ENCODE data around the gene THEMIS.
"Not testable (repeated sequence)": the region's sequence is repeated elsewhere in the genome, so short reads cannot be mapped to it uniquely, and the experiment has no call there.

The THEMIS gene

DNA sequence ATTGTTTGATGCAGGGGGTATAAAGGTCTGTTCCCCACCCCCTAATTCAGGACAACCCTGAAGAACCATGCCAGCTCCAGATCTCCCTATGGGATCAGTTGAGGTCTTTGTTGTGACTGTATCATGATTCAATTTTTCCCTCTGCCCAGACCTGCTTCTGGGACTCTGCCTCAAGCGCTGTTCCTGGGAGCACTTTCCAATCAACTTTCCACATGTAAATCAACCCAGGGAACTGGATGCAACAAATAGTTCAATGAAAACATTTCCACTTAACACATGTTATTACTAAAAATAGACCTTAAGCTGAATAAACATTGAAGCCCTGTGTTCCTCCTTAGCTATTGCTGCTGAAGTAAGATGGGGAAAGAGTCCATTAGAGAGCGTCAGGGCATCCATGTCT, 184.4 kb downstream of the THEMIS start:
- DNase-seq, result no peak

DNA sequence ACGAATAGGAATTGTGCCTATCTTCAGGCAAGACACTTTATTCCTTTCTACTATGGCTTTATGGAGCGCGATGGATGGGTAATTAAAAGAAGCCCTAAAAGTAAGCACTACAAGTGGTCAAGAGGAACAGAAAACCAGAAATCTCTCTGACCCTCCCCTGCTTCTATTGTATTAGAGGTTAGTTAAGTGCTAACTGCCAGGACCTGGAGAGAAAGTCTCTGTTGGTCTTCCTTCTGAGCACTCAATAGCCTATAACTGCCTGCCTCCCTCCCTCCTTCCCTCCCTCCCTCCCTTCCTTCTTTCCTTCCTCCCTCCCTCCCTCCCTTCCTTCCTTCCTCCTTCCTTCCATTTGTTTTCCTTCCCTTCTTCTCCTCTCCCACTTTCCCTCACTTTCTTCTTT, 190.2 kb downstream of the THEMIS start:
- DNase-seq, result no peak

DNA sequence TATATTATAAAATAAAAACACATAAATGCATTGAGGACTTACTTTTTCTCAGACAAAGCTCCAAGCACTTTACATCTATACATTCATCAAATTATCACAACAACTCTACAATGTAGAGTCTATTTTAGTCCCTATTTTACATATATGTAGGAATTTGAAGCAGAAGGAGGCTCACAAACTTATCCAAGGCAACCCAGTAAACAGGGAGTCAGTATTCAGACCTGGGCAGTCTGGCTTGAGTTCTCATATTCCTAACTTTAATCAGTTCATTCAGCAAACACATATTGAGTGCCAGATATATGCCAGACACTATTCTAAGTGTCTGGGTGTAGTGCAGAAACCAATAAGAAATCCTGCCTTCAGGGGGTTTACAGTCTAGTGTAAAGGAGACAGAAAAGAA, 194.6 kb downstream of the THEMIS start:
- DNase-seq, result no peak

DNA sequence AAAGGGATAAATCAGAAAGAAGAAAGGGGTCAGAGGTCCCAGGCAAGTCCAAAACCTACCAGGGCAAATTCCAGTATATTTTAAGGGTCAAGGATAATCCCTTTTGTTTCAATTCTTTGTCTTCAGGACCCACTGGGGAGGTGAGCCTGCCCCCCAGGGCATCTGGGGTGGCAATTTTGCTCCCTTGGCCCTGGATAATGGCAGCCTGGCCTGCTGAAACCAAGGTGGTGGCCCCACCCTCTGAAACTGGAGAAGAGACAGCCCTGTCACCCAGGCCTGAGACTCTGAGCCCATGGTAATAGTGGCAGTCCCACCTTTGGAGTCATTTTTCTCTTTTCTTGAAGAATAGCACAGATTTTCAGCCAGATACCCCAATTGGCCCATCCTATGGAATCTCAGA, 205.8 kb downstream of the THEMIS start:
- DNase-seq, result no peak

DNA sequence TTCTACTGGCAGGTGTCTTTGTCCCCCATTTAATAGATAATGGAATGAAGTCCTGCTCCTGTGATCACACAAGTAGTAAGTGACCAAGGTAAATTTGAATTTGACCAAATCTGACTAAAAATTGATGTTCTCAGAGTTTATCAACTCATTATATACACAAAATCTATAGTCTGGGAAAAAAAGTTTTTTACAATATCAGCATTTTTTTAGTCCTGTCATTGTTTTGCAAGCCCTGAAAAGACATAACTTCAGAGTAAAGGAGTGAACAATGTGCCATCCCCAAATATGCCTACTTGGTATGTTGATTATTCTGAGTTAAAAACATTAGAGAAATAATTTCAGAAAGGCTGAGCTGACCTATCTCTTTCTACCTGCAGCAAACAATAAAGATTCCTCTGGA, 209.7 kb downstream of the THEMIS start:
- no peak for DNase-seq

DNA sequence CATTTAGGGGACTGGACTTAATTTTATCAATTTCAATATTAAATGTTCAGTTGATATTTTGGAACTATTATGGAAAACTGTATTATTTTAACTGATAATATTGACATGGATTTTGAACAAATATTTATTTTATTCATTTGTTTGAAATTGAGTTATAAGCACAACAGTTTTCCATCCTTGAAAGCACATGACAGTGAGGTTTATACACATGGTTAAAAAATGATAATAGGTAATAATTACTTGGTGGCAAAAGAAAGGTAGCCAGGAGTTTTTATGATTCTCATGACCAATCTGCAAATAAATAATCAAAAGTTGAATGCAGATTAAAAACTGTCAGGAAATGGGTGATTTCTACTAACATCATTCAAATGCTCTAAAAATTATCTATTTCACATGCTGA, 210.3 kb downstream of the THEMIS start:
- no peak for DNase-seq

DNA sequence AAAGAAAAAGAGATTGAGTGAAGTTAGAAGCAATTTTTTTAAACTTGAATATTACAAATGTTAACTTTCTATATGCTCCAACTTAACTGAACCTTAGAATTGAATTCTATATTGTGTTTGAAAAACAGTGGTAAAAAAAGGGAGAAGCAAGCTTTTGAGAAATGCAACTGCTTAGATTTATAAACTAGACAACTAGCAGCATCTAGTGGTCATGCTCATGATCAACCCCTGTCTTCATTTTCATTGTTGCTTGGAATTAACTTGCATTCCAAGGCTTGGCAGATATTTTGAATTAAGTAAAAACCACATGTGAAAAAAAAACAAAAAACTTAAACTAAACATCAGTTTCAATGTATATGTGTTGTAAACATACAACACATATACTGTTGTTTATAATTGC, 210.8 kb downstream of the THEMIS start:
- DNase-seq, result no peak

DNA sequence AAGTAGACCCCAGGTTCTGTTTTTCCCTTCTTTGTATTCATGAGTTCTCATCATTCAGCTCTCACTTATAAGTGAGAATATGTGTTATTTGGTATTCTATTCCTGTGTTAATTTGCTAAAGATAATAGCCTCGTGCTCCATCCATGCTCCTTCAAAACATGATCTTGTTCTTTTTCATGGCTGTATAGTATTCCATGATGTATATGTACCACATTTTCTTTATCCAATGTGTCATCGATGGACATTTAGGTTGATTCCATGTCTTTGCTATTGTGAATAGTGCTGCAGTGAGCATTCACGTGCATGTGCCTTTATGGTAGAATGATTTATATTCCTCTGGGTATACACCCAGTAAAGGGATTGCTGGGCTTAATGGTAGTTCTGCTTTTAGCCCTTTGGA, 213.4 kb downstream of the THEMIS start:
- DNase-seq, result not testable (repeated sequence)

DNA sequence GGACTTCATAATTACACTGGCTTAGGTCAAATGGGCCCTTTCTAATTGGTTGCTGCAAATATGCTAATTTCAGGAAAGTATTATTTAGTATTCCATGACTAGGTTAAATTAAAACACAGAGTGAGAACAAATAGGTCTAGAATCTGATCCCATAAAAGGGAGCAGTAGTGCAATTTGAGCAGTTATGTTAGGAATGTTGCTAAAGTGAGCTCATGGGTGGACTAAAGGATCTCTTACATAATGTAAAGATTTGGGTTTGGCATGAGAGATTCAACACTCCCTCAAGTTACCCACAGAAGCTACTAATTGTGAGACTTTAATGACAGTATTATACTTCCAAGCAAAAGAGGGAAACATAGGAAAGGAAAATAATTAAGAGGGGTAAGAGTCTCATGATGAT, 214.8 kb downstream of the THEMIS start:
- DNase-seq, result no peak

DNA sequence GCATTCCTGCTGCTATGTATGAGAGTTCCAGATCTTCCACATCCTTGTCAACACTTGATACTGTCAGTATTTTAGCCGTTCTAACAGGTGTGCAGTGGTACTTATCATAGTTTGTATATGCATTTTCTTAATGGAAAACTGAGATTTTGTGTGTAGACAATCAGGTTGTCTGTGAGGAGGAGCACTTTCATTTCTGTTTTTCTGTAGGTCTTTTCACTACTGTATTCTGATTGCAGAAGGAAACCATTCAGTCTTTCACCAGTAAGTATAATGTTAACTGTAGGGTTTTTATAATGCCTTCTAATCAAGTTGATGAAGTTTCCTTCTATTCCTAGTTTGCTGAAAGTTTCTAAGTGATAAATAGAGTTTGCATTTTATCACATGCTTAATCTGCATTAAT, 216.4 kb downstream of the THEMIS start:
- DNase-seq, result no peak
